GM12865 (cell line): ENCODE measurements around the gene NRL.

Experiments used
- DNase-seq: peaks from one replicate; pipeline ENCODE4 v3.0.0; 2010; ENCODE audit warnings: low read depth
- H3K4me3 ChIP-seq: 2 replicates; pipeline ENCODE4 v1.5.1; 2011; ENCODE audit warnings: mild to moderate bottlenecking, low read depth, low read length, control low read depth
- TF ChIP-seq, protein P1 (sequence below): IDR thresholded peaks from 2 replicates; pipeline ENCODE4 v1.5.1; 2011; ENCODE audit warnings: low read length, control low read depth, low read depth, inconsistent platforms; ENCODE audit not compliant: insufficient read depth; ENCODE audit errors: missing control alignments

The NRL gene

DNA sequence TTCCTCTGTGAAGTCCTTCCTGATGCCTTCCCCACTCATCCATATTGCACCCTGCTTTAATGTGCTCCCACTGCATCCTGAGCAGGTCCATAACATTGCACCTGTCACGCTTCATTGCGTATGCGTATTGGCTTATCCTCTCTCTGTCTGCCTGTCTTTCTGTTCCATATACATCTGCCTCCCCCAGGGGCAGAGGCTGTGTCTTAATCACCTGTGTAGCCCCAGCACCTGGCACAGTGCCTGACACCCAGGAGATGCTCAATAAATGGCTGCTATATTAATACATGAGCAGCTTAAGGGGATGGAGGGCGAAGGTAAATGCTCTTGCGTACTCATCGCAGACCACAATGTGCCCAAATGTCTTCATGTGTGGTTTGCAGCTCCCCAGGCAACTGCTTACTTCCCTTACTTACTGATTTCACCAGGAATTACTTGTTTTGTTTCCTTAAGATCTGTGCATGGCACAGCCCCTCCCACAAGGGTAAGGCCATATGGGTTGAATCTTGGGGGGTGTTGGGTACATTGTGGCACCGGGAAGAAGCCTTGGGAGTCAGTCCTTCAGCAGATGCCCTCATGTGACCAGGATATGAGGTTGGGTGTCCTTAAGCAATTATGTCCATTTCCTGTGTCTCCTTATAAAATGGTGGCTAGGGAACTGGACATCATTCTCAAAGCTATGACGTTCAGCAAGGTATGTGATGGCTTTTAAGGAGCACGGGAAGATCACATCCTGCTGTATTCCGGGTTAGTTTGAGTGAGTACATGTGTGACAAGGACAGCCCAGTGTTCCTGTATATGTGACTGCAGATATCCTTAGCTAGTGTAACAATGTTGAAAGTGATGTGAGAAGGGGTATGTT is 44.2 kb downstream of the NRL start:
- TF ChIP-seq, protein P1, sequence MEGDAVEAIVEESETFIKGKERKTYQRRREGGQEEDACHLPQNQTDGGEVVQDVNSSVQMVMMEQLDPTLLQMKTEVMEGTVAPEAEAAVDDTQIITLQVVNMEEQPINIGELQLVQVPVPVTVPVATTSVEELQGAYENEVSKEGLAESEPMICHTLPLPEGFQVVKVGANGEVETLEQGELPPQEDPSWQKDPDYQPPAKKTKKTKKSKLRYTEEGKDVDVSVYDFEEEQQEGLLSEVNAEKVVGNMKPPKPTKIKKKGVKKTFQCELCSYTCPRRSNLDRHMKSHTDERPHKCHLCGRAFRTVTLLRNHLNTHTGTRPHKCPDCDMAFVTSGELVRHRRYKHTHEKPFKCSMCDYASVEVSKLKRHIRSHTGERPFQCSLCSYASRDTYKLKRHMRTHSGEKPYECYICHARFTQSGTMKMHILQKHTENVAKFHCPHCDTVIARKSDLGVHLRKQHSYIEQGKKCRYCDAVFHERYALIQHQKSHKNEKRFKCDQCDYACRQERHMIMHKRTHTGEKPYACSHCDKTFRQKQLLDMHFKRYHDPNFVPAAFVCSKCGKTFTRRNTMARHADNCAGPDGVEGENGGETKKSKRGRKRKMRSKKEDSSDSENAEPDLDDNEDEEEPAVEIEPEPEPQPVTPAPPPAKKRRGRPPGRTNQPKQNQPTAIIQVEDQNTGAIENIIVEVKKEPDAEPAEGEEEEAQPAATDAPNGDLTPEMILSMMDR = no peak
- H3K4me3 ChIP-seq = no peak overlapping the region
- no peak for DNase-seq

DNA sequence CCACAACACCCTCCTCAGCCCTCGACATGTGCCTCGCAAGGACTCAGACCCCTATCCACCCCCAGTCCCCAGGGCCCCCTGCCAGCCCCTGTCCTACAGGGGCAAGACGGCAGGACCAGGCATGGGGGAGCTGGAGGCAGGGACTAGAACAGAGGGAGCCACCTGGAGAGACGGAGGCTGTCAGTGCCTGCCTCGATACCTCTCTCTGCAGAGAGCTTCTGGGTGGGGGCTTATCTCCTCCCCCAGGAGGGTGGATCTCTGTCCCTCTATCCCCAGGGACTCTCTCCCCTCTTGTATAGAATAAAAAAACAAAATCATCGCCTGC is 45.4 kb downstream of the NRL start:
- TF ChIP-seq, protein P1 = no peak
- no peak overlapping the region for H3K4me3 ChIP-seq
- DNase-seq = no peak

DNA sequence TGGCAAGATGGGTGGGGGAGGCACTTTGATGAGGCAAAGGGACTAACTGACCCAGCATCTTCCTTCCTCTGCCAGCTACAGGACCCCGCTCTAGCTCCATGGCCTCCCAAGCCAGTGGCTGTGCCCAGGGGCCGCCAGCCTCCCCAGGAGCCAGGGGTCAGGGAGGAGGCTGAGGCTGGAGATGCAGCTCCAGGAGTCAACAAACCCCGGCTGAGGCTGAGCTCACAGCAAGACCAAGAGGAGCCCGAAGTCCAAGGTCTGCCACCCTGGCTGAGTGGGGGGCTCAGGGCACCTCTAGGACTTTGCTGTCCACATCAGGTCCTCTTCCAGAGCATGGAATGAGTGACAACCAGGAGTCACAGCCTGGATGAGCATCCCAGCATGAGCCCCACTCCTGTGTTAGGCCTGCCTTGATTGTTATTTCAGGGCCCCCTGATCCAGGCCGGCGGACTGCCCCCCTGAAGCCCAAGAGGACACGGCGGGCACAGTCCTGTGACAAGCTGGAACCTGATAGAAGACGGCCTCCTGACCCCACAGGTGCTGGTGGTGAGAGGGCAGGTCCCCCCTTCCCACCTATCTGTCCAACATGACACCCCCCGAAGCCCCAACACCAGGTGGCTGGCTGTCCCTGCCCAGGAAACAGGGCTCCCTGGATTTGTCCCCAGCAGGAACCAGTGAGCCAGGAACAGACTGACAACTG is 45.9 kb downstream of the NRL start:
- H3K4me3 ChIP-seq = no peak overlapping the region
- no peak for DNase-seq
- TF ChIP-seq, protein P1 = no peak

DNA sequence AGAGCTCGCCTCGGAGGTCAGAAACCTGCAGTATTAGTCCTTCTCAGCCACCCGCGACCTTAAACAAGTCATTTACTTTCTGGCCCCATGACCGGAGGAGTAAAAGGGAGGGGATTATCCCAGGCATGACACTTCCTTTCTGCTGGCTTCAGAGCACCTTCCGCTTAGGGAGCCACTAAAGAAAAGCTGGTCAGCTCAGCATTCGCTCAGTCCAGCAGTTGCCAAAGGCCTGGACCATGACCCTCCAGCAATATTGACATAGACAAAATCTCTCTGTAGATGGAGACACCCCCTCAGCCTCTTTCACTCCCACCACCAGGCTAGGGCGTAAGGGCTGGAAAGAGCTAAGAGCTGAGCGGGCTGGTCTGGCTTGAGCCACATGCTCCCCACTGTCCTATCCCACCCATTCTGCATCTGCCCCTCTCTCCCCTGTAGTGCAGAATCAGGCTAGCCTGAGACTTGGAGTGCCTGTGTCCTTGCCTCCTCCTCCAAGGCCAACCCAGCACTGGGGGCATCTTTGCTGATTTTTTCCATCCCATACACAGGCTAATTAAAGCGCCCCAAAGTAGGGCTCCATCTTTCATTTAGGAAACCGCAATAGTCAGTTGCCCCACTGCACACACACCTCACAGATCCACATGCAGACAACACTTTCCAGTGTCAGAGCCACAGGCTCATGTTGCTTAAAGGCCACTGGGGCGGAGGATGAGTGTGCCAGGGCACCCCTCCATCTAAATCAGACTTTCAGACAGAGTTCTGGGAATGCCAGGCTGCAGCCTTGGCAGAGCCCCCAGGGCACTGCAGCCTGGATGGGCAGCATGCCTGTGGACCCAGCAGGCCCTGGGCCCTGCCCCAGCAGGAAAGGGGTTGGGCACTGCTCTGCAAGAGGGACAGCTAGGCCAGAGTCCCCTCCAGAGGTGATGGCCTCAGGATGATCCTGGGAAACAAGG is 47.3 kb downstream of the NRL start:
- no peak overlapping the region for H3K4me3 ChIP-seq
- DNase-seq = no peak
- TF ChIP-seq, protein P1 = no peak

DNA sequence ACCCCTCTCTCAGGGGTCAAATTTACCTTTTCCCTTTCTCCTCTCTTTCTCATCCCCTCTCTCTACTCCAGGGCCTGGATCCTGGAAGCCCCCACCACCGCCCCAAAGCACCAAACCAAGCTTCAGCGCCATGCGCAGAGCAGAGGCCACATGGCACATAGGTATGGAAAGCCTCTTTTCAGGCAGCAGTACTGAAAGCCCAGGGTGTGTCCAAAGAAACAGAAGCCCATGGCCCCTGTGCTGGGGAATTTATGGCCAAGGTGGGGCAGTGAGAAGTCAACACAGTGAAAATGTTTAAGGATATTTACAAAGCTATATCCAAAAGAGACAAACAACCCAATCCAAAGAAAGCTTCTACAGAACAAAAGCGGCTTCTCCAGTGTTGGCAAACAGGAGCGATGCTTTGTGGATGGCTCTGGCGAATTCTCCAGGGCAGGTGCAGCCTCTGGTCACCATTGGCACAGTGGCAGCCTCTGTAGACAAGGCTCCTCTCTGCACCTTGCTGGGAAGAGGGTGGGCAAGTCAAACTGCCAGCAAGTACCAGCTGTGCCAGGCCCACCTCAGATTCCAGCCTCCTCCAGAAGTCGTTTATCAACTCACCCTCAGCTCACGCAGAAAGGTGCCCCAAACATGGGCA is 48.1 kb downstream of the NRL start:
- no peak for DNase-seq
- H3K4me3 ChIP-seq = no peak overlapping the region
- TF ChIP-seq, protein P1 = no peak

DNA sequence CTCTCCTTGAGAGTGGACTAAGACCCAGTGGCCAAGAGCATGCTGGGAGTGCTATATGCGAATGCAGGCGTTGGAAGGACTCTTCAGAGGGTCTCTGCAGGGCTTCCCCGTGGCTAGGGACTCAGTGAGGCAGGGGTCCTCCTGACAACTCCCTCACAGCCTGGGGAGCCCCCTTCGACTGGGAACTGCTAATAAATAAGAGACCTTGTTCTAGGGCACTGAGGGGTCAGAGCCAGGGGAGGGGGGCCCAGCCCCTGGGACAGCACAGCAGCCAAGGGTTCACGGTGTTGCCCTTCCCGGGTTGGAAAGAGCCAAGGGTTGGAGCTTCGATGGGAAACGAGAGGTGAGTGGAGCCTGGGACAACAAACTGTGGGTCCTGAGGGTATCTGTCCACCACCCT is 49.3 kb downstream of the NRL start:
- TF ChIP-seq, protein P1 = no peak
- H3K4me3 ChIP-seq = no peak overlapping the region
- DNase-seq = no peak
